Stimulated activated CD8-positive, alpha-beta memory T cell treated with anti-CD3 and anti-CD28 coated beads, Interleukin-15, amount 100 ng/mL, for 24 hours (primary cell): ENCODE results near the gene VSNL1.

Experiments used
- DNase-seq: peaks from one replicate; pipeline ENCODE4 v3.0.0-alpha.2; 2020; ENCODE audit warnings: low read depth

VSNL1 gene

GRCh38 chr2:17614174-17614930, 73.9 kb downstream of the VSNL1 start:
- no peak for DNase-seq

- no peak for DNase-seq
Measured at GRCh38 chr2:17615147-17615546, 74.7 kb downstream of the VSNL1 start.

- DNase-seq: no peak
Measured at GRCh38 chr2:17615728-17616351, 75.3 kb downstream of the VSNL1 start.

GRCh38 chr2:17616405-17616804, 75.9 kb downstream of the VSNL1 start:
- no peak for DNase-seq

- no peak for DNase-seq
Measured at GRCh38 chr2:17617516-17617915, 77.0 kb downstream of the VSNL1 start.

GRCh38 chr2:17617955-17618354, 77.5 kb downstream of the VSNL1 start:
- no peak for DNase-seq

- DNase-seq: no peak
Measured at GRCh38 chr2:17620280-17620679, 79.8 kb downstream of the VSNL1 start.

- no peak for DNase-seq
Measured at GRCh38 chr2:17620841-17621240, 80.3 kb downstream of the VSNL1 start.

GRCh38 chr2:17621781-17622180, 81.3 kb downstream of the VSNL1 start:
- no peak for DNase-seq

- no peak for DNase-seq
Measured at GRCh38 chr2:17625446-17625845, 85.0 kb downstream of the VSNL1 start.

GRCh38 chr2:17626986-17627385, 86.5 kb downstream of the VSNL1 start:
- no peak for DNase-seq

GRCh38 chr2:17627434-17627833, 86.9 kb downstream of the VSNL1 start:
- no peak for DNase-seq

GRCh38 chr2:17628349-17629261, 88.1 kb downstream of the VSNL1 start:
- DNase-seq: no peak

- no peak for DNase-seq
Measured at GRCh38 chr2:17630089-17630488, 89.6 kb downstream of the VSNL1 start.

- DNase-seq: no peak
Measured at GRCh38 chr2:17634997-17635396, 94.5 kb downstream of the VSNL1 start.

- no peak for DNase-seq
Measured at GRCh38 chr2:17636257-17636656, 95.8 kb downstream of the VSNL1 start.

- DNase-seq: no peak
Measured at GRCh38 chr2:17637131-17637906, 96.8 kb downstream of the VSNL1 start.

- no peak for DNase-seq
Measured at GRCh38 chr2:17638196-17638743, 97.8 kb downstream of the VSNL1 start.

GRCh38 chr2:17640406-17640805, 99.9 kb downstream of the VSNL1 start:
- DNase-seq: no peak

- DNase-seq: no peak
Measured at GRCh38 chr2:17643031-17643615, 102.6 kb downstream of the VSNL1 start.

GRCh38 chr2:17644997-17645720, 104.7 kb downstream of the VSNL1 start:
- no peak for DNase-seq
